Mucosa of descending colon (tissue), 3 donors: ENCODE measurements around the gene SCRN1. TPM values are rescaled to one million over a fixed set of nuclear protein-coding genes. Genes with fewer than 3 reads are reported as not detected.

Source experiments
- ATAC-seq: fragments of 200-7000 bp; cut with Tn5 transposase; one replicate; pipeline ENCODE4 v1.9.1; 2020; ENCODE audit warnings: mild to moderate bottlenecking, moderate library complexity
- DNase-seq, 3 donors: peaks; one replicate each; pipeline ENCODE4 v3.0.0-alpha.2; 2020
- H3K36me3 ChIP-seq: fragments of 200-600 bp; one replicate; pipeline ENCODE4 v1.8.0; 2021; ENCODE audit warnings: low read depth, mild to moderate bottlenecking
- H3K4me1 ChIP-seq: fragments of 200-600 bp; one replicate; pipeline ENCODE4 v1.8.0; 2021; ENCODE audit warnings: low read depth, mild to moderate bottlenecking
- H3K4me3 ChIP-seq: fragments of 200-600 bp; one replicate; pipeline ENCODE4 v1.8.0; 2021; ENCODE audit warnings: mild to moderate bottlenecking
- H3K9me3 ChIP-seq: fragments of 200-600 bp; one replicate; pipeline ENCODE4 v1.8.0; 2021; ENCODE audit warnings: mild to moderate bottlenecking
- CTCF ChIP-seq: fragments of 200-600 bp; IDR thresholded peaks from one replicate; pipeline ENCODE4 v1.8.0; 2022; ENCODE audit warnings: antibody characterized with exemption, mild to moderate bottlenecking
- intact Hi-C, 2 donors: fragments of 100-400 bp; cut with DNase I in 1 of 2; cut with micrococcal nuclease in 1 of 2; formaldehyde crosslinking; loops; one replicate each; pipeline versions ENCODE4 v1.11.0 to v1.11.1; 2022; cut with DNase I, micrococcal nuclease
- total RNA-seq, 3 donors: library from RNA; stranded (reverse); fragmentation: NEBNext Ultra II Directional in 2 of 3; extraction: Animal tissue kit (Norgen Biotek cat#: 25700) in 2 of 3; gene quantifications; one replicate each; pipeline versions ENCODE4 v1.2.1 to v1.2.4, GENCODE V29; 2021 to 2023
- donor health status: DM: no; HTN: no; CAD: no; lungs with moderate emphysema.
- donor health status: DM: no; HTN: no; CAD: no.
- donor health status: DM: no; HTN: yes; CAD: no.

SCRN1 gene
- total RNA-seq, 3 donors from 2014 or later: 6.4 to 60.2 (median 11.2) TPM

DNA sequence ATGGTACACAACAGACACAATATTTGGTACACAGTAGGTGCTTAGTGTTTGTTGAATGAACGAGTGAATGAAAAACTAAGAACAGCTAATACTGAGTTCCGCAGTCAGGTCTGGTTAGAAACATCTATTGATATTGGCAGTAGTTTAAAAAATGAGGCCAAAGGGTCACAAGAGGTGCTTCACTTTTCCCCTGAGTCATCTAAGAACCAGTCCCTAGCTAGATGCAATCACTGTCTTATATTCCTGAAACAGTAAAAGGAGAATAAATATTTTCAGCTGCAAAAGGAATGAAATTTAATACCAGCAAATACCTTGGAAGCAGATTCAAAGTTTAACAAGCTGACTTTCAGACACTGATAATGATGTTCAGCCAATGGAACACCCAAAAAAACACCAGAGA, 54.5 kb downstream of the SCRN1 start:
- no peak for TF ChIP-seq CTCF
- intact Hi-C loops: no loop called here
- DNase-seq: no peak

DNA sequence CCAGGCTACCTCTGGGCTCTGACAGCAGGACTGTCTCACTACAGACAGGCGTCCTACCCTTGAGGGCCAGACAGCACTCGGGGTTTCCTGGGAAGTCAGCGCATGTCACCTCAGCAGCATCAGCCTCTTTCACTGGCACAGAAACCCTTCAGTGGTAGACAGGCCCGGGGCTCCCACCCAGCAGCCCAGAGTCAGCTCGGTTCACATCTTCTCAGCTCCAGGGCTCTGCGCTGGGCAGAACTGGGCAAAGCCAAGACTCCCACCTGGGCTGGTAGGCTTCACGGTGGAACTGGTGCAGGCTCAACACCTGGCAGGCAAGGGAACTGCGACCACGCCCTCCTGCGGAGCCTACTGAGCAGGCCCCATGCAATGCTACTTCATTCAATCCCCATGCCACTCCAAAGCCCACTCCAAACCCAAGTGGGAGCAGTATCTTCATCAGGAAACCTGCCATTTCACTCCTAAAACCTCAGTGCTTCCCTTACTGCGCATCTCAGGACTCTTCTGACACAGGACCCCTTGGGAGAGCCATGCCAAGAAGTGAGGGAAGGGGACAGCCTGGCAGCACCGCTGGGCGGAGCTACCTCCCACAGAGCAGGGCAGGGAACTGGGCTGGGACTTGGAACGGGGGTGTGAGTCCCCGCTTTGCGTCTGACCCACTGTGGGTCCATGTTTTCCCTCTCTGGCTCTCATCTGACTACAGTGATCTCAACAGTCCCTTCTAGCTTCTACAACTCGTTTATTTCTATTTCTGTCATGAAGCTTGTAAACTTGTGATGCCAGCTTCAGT, 60.4 kb downstream of the SCRN1 start:
- Histone ChIP-seq H3K4me1 (no peaks in the 10 kb centered on the region), H3K9me3 (no peaks in the 10 kb centered on the region), H3K4me3 (no peak overlapping the region), H3K36me3 (no peaks in the 10 kb centered on the region)
- ATAC-seq (peak; percentile 31), DNase-seq (no peak)
- TF ChIP-seq CTCF: no peak
- intact Hi-C loops: no loop called here

More for the DNA sequence above, 54.5 kb downstream of the SCRN1 start:
- H3K36me3 ChIP-seq: no peaks in the 10 kb centered on the region
- H3K4me1 ChIP-seq: no peaks in the 10 kb centered on the region
- no peaks in the 10 kb centered on the region for H3K9me3 ChIP-seq
- no peak overlapping the region for H3K4me3 ChIP-seq
- no peak for ATAC-seq

- H3K9me3 ChIP-seq: no peaks in the 10 kb centered on the region
- H3K4me1 ChIP-seq: no peaks in the 10 kb centered on the region
- H3K36me3 ChIP-seq: no peaks in the 10 kb centered on the region
- ATAC-seq: peak; percentile 29
- DNase-seq: no peak
- intact Hi-C loops: no loop called here
- TF ChIP-seq CTCF: no peak
- H3K4me3 ChIP-seq: no peak overlapping the region
These were observed 62.9 kb downstream of the SCRN1 start for GRCh38 chr7:29926741-29927140.

DNA sequence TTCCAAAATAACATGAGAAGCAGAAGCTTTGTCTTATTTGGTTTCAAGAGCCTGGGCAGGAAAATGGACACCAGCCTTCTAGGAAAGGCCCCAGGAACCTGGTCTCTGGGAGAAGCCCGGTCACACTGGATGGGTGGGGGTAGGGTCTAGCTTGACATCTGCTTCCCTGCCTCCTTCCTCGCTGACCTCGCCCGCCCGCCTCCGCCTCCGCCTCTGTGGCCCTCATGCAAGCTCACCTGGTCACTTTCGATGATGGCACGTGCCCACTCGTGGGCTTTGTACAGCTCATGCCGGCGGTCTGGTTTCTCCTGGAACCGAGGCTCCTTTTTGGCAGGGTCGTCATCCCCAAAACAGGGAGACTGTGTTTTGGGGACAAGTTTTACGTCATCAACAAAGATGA, 63.4 kb downstream of the SCRN1 start:
- DNase-seq (no peak), ATAC-seq (no peak)
- Histone ChIP-seq H3K9me3 (no peaks in the 10 kb centered on the region), H3K4me1 (no peaks in the 10 kb centered on the region), H3K4me3 (no peak overlapping the region), H3K36me3 (no peaks in the 10 kb centered on the region)
- TF ChIP-seq CTCF: no peak
- intact Hi-C loops: no loop called here

- H3K36me3 ChIP-seq: no peaks in the 10 kb centered on the region
- no peak for TF ChIP-seq CTCF
- no peaks in the 10 kb centered on the region for H3K9me3 ChIP-seq
- H3K4me3 ChIP-seq: no peak overlapping the region
- intact Hi-C loops: no loop called here
- ATAC-seq: no peak
- no peaks in the 10 kb centered on the region for H3K4me1 ChIP-seq
- no peak for DNase-seq
These were observed 64.9 kb downstream of the SCRN1 start for GRCh38 chr7:29924684-29925083.
